ENCODE results near the gene MED23.

GRCh38 chr6:131574686-131575085, 53.4 kb downstream of the MED23 start:
- TF ChIP-seq OSR1 (CRISPR knock-in tag; IDR thresholded peaks at IDR 0.05) (no peak), ZFP30 (CRISPR knock-in tag; IDR thresholded peaks at IDR 0.05) (no peak), PPARA (CRISPR knock-in tag; IDR thresholded peaks at IDR 0.05; ENCODE audit: borderline replicate concordance) (no peak), POU6F1 (CRISPR knock-in tag; IDR thresholded peaks at IDR 0.05; ENCODE audit: borderline replicate concordance, low read depth) (no peak), RARB (CRISPR knock-in tag; IDR thresholded peaks at IDR 0.05) (no peak), ZNF8 (CRISPR knock-in tag; IDR thresholded peaks at IDR 0.05) (no peak), CSRNP3 (CRISPR knock-in tag; IDR thresholded peaks at IDR 0.05) (no peak), CREB5 (CRISPR knock-in tag; IDR thresholded peaks at IDR 0.05; ENCODE audit: low read depth) (no peak), PATZ1 (CRISPR knock-in tag; IDR thresholded peaks at IDR 0.05; ENCODE audit: borderline replicate concordance) (no peak), GLIS3 (CRISPR knock-in tag; IDR thresholded peaks at IDR 0.05) (no peak), ZNF565 (CRISPR knock-in tag; conservative IDR thresholded peaks at IDR 0.05; ENCODE audit: low read depth) (no peak)
